ENCODE results near the gene PPP1R18.

PPP1R18 gene

DNA sequence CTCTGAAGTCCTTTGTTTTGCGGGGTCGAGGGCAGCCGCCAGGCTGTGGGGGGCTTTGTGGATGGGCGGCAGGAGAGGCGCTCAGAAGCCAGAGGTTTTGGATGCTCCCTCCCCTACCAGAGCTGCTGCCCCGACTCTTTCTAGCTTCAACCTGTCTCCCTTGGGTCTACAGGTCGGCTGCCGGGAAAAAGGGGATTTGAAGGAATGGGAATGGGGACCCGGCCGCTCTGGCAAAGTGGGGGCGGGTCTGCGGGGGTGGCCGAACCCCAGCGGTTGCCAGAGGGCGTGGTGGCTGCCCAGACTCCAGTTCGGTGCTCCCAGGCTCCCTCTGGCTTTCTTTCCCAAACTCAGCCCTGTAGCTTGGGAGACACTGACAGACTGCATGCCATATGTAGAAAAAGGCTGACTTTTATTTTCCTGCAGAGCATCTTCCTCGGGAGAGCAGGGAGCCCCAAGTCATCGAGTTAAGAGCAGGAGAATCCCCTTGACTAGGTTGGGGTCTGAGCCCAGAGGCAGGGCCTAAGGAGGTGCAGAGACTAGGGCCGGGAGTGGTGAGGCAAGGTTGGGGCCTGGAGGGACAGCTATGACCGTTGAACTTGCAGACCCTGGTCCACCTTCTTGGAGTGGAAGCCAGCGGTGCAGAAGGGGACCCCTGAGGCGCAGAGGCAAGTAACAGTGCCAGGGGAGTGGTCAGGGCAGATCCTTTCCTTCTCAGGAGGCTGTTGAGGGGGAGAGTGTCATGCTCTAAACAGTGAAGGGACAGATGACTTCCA, 1.4 kb upstream of the PPP1R18 start:
- Histone ChIP-seq H2BK15ac (ENCODE audit: low read depth, poor library complexity, severe bottlenecking) (peak overlapping the region; percentile 97), H2BK5ac (ENCODE audit: low read depth, low read length, poor library complexity, severe bottlenecking) (peak overlapping the region; percentile 90), H3K27ac (ENCODE audit: low read length, poor library complexity, severe bottlenecking) (peak overlapping the region; percentile 99), H3K9me3 (ENCODE audit: control insufficient read depth, low read length) (no peaks in the 10 kb centered on the region), H3K79me1 (replicated peaks; ENCODE audit: low read length, poor library complexity, severe bottlenecking) (peaks cover 2% of the 10 kb centered on the region), H4K8ac (ENCODE audit: low read length) (peak overlapping the region; percentile 2), H2BK12ac (ENCODE audit: low read length in 2 of 2) (peak overlapping the region in 1 of 2 experiments; percentile 70), H3K4ac (ENCODE audit: low read depth in 1 of 2, low read length in 2 of 2) (peak overlapping the region; percentile 72 to 82), H3K4me3 (ENCODE audit: insufficient read depth in 1 of 2, low read depth in 1 of 2, low read length in 2 of 2) (peak overlapping the region; percentile 83 to 93), H2BK120ac (ENCODE audit: low read depth, low read length) (peak overlapping the region; percentile 97), H2AK5ac (ENCODE audit: low read length, severe bottlenecking) (peak overlapping the region; percentile 4), H3K18ac (ENCODE audit: low read depth in 1 of 2, low read length in 2 of 2) (peak overlapping the region; percentile 96 to 98), H3K9ac (ENCODE audit: low read length) (peak overlapping the region; percentile 95), H4K91ac (ENCODE audit: low read length) (peak overlapping the region; percentile 90), H3K4me1 (ENCODE audit: control insufficient read depth, insufficient read depth, low read depth, low read length) (peaks cover 27% of the 10 kb centered on the region), H3K23ac (ENCODE audit: low read length in 2 of 2) (no peak overlapping the region), H3K14ac (ENCODE audit: low read length in 2 of 2) (peak overlapping the region in 1 of 2 experiments; percentile 97), H3K36me3 (ENCODE audit: control insufficient read depth in 1 of 2, insufficient read depth in 2 of 2, low read depth in 1 of 2, low read length in 2 of 2) (peaks cover 15 to 24% of the 10 kb centered on the region in 2 experiments), H3K4me2 (ENCODE audit: low read length, poor library complexity, severe bottlenecking) (peak overlapping the region; percentile 80), H2AFZ (ENCODE audit: low read depth, low read length) (no peak overlapping the region), H3K27me3 (ENCODE audit: control insufficient read depth in 1 of 2, insufficient read depth in 1 of 2, low read length in 2 of 2) (no peaks in the 10 kb centered on the region)
- 15% methylated on average over 19 of the region's 22 CpGs for WGBS
- DNase-seq: peak; percentile 59

DNA sequence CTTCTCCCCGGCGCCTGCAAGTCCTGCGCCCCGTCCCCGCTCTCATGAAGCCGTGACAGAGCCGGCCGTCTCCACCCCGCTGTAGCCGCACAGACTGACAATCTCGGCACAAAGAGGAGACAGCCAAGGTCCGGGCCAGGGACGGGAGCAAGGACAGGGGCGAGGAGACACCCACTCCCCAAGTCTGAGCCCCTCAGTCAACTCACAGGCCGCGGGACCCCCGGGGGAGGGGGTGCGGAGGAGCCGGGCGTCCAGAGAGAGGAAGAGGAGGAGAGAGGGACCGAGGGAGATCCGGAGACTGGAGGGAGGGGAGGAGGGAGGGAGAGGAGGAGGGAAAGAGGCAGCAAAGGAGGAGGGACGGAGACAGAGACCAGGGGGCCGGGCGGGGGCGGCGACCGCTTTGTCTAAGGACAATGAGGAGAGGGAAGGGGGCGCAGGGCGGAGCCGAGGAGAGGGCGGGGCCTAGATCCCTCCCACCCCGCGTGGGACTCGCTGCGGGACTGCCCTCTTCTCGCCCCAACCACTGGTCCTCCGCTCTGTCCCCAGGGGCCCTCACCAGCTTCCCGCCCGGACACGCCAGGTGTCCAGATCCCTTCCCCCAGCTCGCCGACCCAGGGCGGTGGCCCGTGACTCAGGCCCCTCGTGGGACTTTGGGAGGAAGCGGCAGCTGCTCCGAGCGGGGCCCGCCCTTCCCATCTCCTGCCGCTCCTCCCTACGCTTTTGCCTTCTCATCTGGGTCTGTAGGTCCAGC, 638 bp upstream of the PPP1R18 start:
- Histone ChIP-seq H2AFZ (ENCODE audit: low read depth, low read length) (peak overlapping the region; percentile 10), H3K4me2 (ENCODE audit: low read length, poor library complexity, severe bottlenecking) (peak overlapping the region; percentile 82), H3K18ac (ENCODE audit: low read depth in 1 of 2, low read length in 2 of 2) (peak overlapping the region; percentile 98), H4K8ac (ENCODE audit: low read length) (peak overlapping the region; percentile 92), H2BK15ac (ENCODE audit: low read depth, poor library complexity, severe bottlenecking) (peak overlapping the region; percentile 97), H2BK12ac (ENCODE audit: low read length in 2 of 2) (peak overlapping the region; percentile 64 to 90), H2BK120ac (ENCODE audit: low read depth, low read length) (peak overlapping the region; percentile 97), H4K91ac (ENCODE audit: low read length) (peak overlapping the region; percentile 96), H3K4me1 (ENCODE audit: control insufficient read depth, insufficient read depth, low read depth, low read length) (peaks cover 29% of the 10 kb centered on the region), H3K36me3 (ENCODE audit: control insufficient read depth in 1 of 2, insufficient read depth in 2 of 2, low read depth in 1 of 2, low read length in 2 of 2) (peaks cover 17 to 24% of the 10 kb centered on the region in 2 experiments), H2BK5ac (ENCODE audit: low read depth, low read length, poor library complexity, severe bottlenecking) (peak overlapping the region; percentile 97), H3K9ac (ENCODE audit: low read length) (peak overlapping the region; percentile 95), H3K27me3 (ENCODE audit: control insufficient read depth in 1 of 2, insufficient read depth in 1 of 2, low read length in 2 of 2) (no peaks in the 10 kb centered on the region), H3K23ac (ENCODE audit: low read length in 2 of 2) (peak overlapping the region in 1 of 2 experiments; percentile 95), H2AK5ac (ENCODE audit: low read length, severe bottlenecking) (peak overlapping the region; percentile 76), H3K14ac (ENCODE audit: low read length in 2 of 2) (peak overlapping the region in 1 of 2 experiments; percentile 94), H3K27ac (ENCODE audit: low read length, poor library complexity, severe bottlenecking) (peak overlapping the region; percentile 99), H3K4ac (ENCODE audit: low read depth in 1 of 2, low read length in 2 of 2) (peak overlapping the region; percentile 92 to 99), H3K79me1 (replicated peaks; ENCODE audit: low read length, poor library complexity, severe bottlenecking) (peaks cover 2% of the 10 kb centered on the region), H3K9me3 (ENCODE audit: control insufficient read depth, low read length) (no peaks in the 10 kb centered on the region), H3K4me3 (ENCODE audit: insufficient read depth in 1 of 2, low read depth in 1 of 2, low read length in 2 of 2) (peak overlapping the region; percentile 83 to 93)
- DNase-seq: peak; percentile 96
- WGBS: under 1% methylated on average over 27 of the region's 52 CpGs

DNA sequence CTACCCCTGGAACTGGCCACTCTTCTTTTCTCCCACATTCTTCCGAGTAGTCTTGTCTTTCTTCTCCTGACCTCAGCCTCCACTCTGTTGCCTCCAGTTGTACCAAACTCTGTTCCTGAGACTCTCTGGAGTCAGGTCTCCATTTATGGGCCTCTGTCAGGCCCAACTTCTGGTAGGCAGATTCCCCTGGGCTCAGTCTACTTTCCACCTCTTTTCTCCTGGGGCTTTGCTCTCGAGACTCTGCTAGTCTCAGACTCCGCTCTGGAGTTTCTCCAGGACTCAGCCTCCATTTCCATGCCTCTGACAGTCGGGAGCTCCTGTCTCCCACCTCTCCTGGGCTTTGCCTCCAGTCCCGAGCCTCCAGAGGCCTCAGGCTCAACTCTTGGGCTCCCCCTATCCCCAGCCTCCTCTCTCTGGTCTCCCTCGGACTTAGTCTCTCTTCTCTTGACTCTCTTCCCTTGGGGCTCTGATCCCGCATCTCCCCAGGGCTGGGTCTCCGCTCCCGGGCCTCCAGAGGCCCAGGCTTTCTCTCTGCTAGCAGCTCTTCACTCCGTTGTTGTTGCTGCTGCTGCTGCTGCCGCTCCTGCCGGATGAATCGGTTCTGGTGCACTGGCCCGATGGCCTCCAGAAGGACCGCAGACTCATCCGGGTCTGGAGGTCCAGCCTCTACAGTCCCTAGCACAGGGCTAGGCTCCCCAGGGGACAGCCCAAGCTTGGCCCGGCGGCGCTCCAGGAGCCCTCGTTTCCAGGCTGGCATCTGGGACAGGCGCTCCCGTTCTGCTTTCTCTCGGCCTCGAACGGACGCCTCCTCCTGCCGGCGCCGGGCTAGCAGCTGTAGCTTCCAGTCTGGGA, 1.1 kb downstream of the PPP1R18 start:
- peaks cover 2% of the 10 kb centered on the region for H3K79me1 ChIP-seq (replicated peaks; ENCODE audit: low read length, poor library complexity, severe bottlenecking)
- H3K4me3 ChIP-seq (ENCODE audit: insufficient read depth in 1 of 2, low read depth in 1 of 2, low read length in 2 of 2): peak overlapping the region; percentile 83 to 93
- peak overlapping the region in 1 of 2 experiments; percentile 74 for H3K23ac ChIP-seq (ENCODE audit: low read length in 2 of 2)
- no peak overlapping the region for H2AFZ ChIP-seq (ENCODE audit: low read depth, low read length)
- H3K14ac ChIP-seq (ENCODE audit: low read length in 2 of 2): peak overlapping the region in 1 of 2 experiments; percentile 91
- H3K4ac ChIP-seq (ENCODE audit: low read depth in 1 of 2, low read length in 2 of 2): peak overlapping the region; percentile 39 to 62
- peak overlapping the region; percentile 77 for H4K91ac ChIP-seq (ENCODE audit: low read length)
- peak overlapping the region; percentile 95 for H3K9ac ChIP-seq (ENCODE audit: low read length)
- peak overlapping the region; percentile 0 to 28 for H2BK12ac ChIP-seq (ENCODE audit: low read length in 2 of 2)
- peak overlapping the region; percentile 71 for H2BK5ac ChIP-seq (ENCODE audit: low read depth, low read length, poor library complexity, severe bottlenecking)
- H3K18ac ChIP-seq (ENCODE audit: low read depth in 1 of 2, low read length in 2 of 2): peak overlapping the region; percentile 87 to 91
- peak; percentile 63 for DNase-seq
- no peaks in the 10 kb centered on the region for H3K27me3 ChIP-seq (ENCODE audit: control insufficient read depth in 1 of 2, insufficient read depth in 1 of 2, low read length in 2 of 2)
- peaks cover 19 to 25% of the 10 kb centered on the region in 2 experiments for H3K36me3 ChIP-seq (ENCODE audit: control insufficient read depth in 1 of 2, insufficient read depth in 2 of 2, low read depth in 1 of 2, low read length in 2 of 2)
- peak overlapping the region; percentile 82 for H2BK120ac ChIP-seq (ENCODE audit: low read depth, low read length)
- H4K8ac ChIP-seq (ENCODE audit: low read length): peak overlapping the region; percentile 59
- peak overlapping the region; percentile 50 for H2AK5ac ChIP-seq (ENCODE audit: low read length, severe bottlenecking)
- no peak overlapping the region for H2BK15ac ChIP-seq (ENCODE audit: low read depth, poor library complexity, severe bottlenecking)
- WGBS: 30% methylated on average over 29 of the region's 29 CpGs
- peaks cover 32% of the 10 kb centered on the region for H3K4me1 ChIP-seq (ENCODE audit: control insufficient read depth, insufficient read depth, low read depth, low read length)
- H3K4me2 ChIP-seq (ENCODE audit: low read length, poor library complexity, severe bottlenecking): peak overlapping the region; percentile 82
- no peaks in the 10 kb centered on the region for H3K9me3 ChIP-seq (ENCODE audit: control insufficient read depth, low read length)
- peak overlapping the region; percentile 90 for H3K27ac ChIP-seq (ENCODE audit: low read length, poor library complexity, severe bottlenecking)
